ENCODE data around the gene ARRB1. TPM values are rescaled to one million over a fixed set of nuclear protein-coding genes. Genes with fewer than 3 reads are reported as not detected.
A peak's percentile ranks its signal among the peaks of the same experiment; 100 is the strongest.

Gene ARRB1
- total and polyA plus RNA-seq, 3 donors from 2014 or later = 8.4 to 9.8 (median 8.5) TPM

- Histone ChIP-seq H3K36me3 (ENCODE audit: low read depth, missing control alignments) (no peaks in the 10 kb centered on the region), H3K27ac (no peak overlapping the region), H3K27me3 (no peaks in the 10 kb centered on the region), H3K4me1 (no peaks in the 10 kb centered on the region), H3K9me3 (no peaks in the 10 kb centered on the region), H3K4me3 (no peak overlapping the region)
- WGBS, 2 donors = 82 to 86% methylated on average over 10 of the region's 10 CpGs
- intact Hi-C loops (cut with DNase I; ENCODE audit: low total_unique reads) = loop anchor here (5.0 to 10.0 kb wide), 3 partner anchors 102 to 299 kb away; partner anchors contain the start of genes SPCS2 and XRRA1
- no peak for TF ChIP-seq POLR2A (IDR thresholded peaks at IDR 0.05)
- TF ChIP-seq, protein P1, sequence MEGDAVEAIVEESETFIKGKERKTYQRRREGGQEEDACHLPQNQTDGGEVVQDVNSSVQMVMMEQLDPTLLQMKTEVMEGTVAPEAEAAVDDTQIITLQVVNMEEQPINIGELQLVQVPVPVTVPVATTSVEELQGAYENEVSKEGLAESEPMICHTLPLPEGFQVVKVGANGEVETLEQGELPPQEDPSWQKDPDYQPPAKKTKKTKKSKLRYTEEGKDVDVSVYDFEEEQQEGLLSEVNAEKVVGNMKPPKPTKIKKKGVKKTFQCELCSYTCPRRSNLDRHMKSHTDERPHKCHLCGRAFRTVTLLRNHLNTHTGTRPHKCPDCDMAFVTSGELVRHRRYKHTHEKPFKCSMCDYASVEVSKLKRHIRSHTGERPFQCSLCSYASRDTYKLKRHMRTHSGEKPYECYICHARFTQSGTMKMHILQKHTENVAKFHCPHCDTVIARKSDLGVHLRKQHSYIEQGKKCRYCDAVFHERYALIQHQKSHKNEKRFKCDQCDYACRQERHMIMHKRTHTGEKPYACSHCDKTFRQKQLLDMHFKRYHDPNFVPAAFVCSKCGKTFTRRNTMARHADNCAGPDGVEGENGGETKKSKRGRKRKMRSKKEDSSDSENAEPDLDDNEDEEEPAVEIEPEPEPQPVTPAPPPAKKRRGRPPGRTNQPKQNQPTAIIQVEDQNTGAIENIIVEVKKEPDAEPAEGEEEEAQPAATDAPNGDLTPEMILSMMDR (IDR thresholded peaks at IDR 0.05) = no peak
- peak; percentile 9 for DNase-seq
These were observed 107.2 kb downstream of the ARRB1 start for GRCh38 chr11:75244052-75244814.

DNA sequence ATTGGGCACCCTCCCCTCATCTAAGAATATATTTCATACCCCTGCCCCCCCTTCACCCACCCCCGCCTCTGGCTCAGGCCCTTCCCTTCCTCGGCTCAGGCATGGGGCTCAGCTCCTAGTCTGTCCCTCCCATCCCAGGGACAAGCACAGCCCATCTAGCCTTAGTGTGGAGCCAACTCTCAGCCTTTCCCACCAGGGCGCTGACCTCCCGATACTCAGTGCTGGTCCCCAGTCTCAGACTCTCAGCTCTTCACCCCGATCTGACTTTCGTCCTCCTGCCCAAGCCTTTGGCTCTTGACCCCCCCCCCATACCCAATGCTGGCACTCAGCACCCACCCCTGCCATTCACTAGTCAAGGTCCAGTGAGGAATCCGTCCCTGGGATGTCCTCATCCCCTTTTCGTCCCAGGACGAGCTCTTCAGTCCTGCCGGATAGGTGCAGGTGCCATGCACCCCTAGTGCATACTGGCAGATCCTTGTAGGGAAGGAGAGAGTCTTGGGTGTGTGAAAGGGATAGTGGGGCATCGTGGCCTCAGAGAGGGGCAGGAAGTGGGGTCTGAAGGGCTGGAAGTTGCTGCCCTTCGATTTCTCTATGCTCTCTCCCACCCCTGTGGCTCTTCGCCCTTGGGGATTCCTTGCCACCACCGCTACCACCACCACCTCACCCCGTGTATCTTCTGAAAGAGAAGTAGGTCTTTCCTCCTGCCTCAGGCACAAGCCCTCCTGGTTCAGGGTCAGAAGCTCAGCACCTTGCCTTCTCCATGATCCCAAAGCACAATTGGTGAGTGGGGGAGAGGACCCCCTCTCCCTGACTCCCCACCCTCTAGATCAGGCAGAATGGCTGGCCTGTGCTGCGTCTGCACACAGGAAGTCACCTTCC lies 108.5 kb downstream of the ARRB1 start:
- peak; percentile 9 for DNase-seq
- TF ChIP-seq, protein P1 (IDR thresholded peaks at IDR 0.05) = no peak
- no peak for TF ChIP-seq POLR2A (IDR thresholded peaks at IDR 0.05)
- 54 to 73% methylated on average over 13 to 16 of the region's 16 CpGs for WGBS, 2 donors
- Histone ChIP-seq H3K4me3 (peak overlapping the region in 1 of 2 donors; percentile 47), H3K4me1 (no peaks in the 10 kb centered on the region), H3K27ac (no peak overlapping the region), H3K9me3 (no peaks in the 10 kb centered on the region), H3K27me3 (no peaks in the 10 kb centered on the region), H3K36me3 (ENCODE audit: low read depth, missing control alignments) (no peaks in the 10 kb centered on the region)
- intact Hi-C loops (cut with DNase I; ENCODE audit: low total_unique reads) = loop anchor here (5.0 to 10.0 kb wide), 3 partner anchors 101 to 298 kb away; partner anchors contain the start of genes SPCS2 and XRRA1

DNA sequence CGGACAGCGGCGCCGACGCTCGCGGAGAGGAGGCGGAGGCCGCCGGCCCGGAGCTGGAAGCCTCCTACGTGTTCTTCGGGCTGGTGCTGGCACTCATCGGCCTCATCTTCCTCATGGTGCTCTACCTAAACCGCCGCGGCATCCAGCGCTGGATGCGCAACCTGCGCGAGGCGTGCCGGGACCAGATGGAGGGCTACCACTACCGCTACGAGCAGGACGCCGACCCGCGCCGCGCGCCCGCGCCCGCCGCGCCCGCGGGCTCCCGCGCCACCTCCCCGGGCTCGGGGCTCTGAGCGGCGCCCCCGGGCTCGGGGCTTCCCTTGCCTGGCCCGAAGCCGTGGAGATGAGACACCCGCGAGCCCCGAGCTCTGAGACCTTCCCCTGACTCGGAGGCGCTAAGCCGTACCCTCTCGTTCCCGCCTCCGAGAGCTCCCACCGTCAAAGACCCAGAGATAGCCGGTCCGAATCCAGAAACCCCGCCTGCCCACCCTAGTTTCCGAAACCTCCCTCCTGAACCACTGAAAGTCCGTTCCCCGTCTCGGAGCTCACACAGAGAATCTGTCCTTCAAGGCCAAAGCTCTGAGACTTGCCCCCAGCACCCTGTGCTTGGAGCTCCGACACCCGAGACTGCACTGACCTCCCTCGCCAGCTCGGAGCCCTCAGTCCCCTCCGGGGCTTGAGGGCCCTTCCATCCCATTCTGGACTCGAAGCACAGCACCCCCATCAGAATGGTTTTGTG lies 109.4 kb downstream of the ARRB1 start:
- no peaks in the 10 kb centered on the region for H3K9me3 ChIP-seq
- H3K27ac ChIP-seq = peak overlapping the region in 1 of 2 donors; percentile 79
- H3K36me3 ChIP-seq (ENCODE audit: low read depth, missing control alignments) = no peaks in the 10 kb centered on the region
- WGBS, 2 donors = 5 to 11% methylated on average over 12 to 47 of the region's 72 CpGs
- intact Hi-C loops (cut with DNase I; ENCODE audit: low total_unique reads) = loop anchor here (5.0 to 10.0 kb wide), 3 partner anchors 100 to 297 kb away; partner anchors contain the start of genes SPCS2 and XRRA1
- no peak for DNase-seq
- peak overlapping the region; percentile 47 to 57 for H3K4me3 ChIP-seq
- H3K27me3 ChIP-seq = no peaks in the 10 kb centered on the region
- H3K4me1 ChIP-seq = no peaks in the 10 kb centered on the region
- TF ChIP-seq, protein P1 (IDR thresholded peaks at IDR 0.05) = no peak
- no peak for TF ChIP-seq POLR2A (IDR thresholded peaks at IDR 0.05)

DNA sequence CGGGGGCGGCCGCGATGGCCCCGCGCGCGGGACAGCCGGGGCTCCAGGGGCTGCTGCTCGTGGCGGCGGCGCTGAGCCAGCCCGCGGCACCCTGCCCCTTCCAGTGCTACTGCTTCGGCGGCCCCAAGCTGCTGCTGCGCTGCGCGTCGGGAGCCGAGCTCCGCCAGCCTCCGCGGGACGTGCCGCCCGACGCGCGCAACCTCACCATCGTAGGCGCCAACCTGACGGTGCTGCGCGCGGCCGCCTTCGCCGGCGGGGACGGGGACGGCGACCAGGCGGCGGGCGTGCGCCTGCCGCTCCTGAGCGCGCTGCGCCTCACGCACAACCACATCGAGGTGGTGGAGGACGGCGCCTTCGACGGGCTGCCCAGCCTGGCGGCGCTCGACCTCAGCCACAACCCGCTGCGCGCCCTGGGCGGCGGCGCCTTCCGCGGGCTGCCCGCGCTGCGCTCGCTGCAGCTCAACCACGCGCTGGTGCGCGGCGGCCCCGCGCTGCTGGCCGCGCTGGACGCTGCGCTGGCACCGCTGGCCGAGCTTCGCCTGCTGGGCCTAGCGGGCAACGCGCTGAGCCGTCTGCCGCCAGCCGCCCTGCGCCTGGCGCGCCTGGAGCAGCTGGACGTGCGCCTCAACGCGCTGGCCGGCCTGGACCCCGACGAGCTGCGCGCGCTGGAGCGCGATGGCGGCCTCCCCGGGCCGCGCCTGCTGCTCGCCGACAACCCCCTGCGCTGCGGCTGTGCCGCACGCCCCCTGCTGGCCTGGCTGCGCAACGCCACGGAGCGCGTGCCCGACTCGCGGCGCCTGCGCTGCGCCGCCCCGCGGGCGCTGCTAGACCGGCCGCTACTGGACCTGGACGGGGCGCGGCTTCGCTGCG lies 110.2 kb downstream of the ARRB1 start:
- TF ChIP-seq, protein P1 (IDR thresholded peaks at IDR 0.05) = peak; percentile 85 to 99 (median 99)
- TF ChIP-seq POLR2A (IDR thresholded peaks at IDR 0.05) = no peak
- Histone ChIP-seq H3K36me3 (ENCODE audit: low read depth, missing control alignments) (no peaks in the 10 kb centered on the region), H3K27me3 (no peaks in the 10 kb centered on the region), H3K4me3 (peak overlapping the region; percentile 57 to 63), H3K27ac (peak overlapping the region in 1 of 2 donors; percentile 79), H3K4me1 (no peaks in the 10 kb centered on the region), H3K9me3 (no peaks in the 10 kb centered on the region)
- intact Hi-C loops (cut with DNase I; ENCODE audit: low total_unique reads) = loop anchor here (5.0 to 10.0 kb wide), 3 partner anchors 99 to 296 kb away; partner anchors contain the start of genes SPCS2 and XRRA1
- peak; percentile 86 for DNase-seq
- WGBS, 2 donors = 0% methylated on average over 59 of the region's 140 CpGs; no CpG with 5 or more reads in 1 of the 2 donors
